Measurements from ENCODE around the gene RGS9.

DNA sequence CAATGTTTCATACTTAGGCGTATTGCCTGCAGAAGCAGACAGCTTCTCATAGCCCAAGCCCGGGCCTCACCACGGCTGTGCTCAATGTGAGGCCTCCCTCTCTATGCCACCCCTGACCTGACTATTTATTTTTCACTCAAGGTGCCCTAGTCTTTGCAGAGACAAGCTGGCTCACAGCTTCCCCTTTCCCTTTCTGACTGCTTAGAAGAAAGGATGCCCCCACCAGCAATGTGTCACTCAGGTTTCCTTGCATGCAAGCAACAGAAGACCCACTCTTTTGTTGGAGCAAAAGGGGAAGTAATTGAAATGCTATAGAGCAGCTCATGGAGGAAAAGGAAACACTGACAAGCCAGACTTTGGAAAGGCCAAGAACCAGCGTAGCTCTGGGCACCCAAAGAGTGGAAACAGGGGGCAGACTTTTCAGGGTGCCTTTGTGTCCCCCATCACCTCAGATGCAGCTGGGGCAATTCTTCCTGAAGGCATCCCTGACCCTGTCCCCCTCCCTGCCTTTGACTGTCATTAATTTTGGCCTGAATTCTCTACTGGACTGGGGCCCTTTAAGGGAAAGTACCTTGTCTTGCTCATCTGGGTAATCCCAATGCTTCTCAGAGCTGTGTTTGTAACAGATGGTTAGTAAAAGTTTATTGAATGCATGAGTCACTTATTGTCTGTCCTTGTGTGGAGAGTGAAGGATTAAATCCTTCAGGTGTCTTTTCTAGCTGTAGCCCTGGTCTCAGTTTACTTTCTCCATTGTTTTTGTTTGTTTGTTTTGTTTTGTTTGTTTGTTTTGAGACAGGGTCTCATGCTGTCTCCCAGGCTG is 17.8 kb downstream of the RGS9 start:
- no peak for TF ChIP-seq POLR2A (IDR thresholded peaks at IDR 0.05)
- TF ChIP-seq, protein P1, sequence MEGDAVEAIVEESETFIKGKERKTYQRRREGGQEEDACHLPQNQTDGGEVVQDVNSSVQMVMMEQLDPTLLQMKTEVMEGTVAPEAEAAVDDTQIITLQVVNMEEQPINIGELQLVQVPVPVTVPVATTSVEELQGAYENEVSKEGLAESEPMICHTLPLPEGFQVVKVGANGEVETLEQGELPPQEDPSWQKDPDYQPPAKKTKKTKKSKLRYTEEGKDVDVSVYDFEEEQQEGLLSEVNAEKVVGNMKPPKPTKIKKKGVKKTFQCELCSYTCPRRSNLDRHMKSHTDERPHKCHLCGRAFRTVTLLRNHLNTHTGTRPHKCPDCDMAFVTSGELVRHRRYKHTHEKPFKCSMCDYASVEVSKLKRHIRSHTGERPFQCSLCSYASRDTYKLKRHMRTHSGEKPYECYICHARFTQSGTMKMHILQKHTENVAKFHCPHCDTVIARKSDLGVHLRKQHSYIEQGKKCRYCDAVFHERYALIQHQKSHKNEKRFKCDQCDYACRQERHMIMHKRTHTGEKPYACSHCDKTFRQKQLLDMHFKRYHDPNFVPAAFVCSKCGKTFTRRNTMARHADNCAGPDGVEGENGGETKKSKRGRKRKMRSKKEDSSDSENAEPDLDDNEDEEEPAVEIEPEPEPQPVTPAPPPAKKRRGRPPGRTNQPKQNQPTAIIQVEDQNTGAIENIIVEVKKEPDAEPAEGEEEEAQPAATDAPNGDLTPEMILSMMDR (IDR thresholded peaks at IDR 0.05) = no peak
- TF ChIP-seq POLR2AphosphoS5 (IDR thresholded peaks at IDR 0.05) = no peak
- no peak for TF ChIP-seq EP300 (IDR thresholded peaks at IDR 0.05)
